ENCODE measurements around the gene EYS.

Gene EYS

DNA sequence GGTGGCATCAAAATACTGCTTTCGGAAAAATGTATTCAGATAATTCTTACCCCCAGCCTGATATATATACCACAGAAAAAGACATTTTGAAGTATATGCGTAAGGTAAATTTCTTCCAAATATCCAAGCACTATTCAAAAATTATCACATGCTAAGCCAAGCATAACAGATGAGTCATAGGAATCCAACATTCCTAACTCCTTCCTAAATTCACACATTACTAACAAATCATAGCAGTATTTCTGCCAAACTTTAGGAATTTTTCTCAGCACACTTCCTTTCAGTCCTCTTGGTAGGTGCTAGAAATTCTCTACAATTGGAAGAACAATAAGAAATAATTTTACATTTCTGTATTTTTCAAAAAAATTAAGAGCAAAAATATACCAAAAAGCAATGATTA lies 417.5 kb downstream of the EYS start:
- DNase-seq (ENCODE audit: insufficient read length, low spot score) (no peak), FAIRE-seq (peak; percentile 55)
- TF ChIP-seq POLR2A (IDR thresholded peaks at IDR 0.05; ENCODE audit: low read depth, low read length), result no peak

DNA sequence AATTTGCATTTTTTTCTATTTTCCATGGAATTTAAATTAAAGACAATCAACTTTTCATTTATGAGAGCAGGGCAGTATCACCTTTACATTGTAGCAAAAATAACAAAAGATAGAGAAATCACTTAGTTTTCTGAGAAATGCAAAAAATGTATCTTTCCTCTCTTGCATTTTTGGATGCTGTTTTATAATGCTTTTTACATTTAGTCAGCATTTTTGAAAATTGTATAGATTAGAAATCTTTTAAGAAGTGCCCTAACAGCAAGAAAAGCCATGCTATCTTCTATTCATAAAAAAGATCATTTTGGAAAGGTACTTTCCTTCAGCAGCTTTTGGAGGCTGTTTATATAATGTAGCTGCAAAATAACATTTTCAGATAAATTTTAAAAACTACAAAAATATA lies 421.8 kb downstream of the EYS start:
- no peak for DNase-seq (ENCODE audit: insufficient read length, low spot score)
- no peak for FAIRE-seq
- no peak for TF ChIP-seq POLR2A (IDR thresholded peaks at IDR 0.05; ENCODE audit: low read depth, low read length)

DNA sequence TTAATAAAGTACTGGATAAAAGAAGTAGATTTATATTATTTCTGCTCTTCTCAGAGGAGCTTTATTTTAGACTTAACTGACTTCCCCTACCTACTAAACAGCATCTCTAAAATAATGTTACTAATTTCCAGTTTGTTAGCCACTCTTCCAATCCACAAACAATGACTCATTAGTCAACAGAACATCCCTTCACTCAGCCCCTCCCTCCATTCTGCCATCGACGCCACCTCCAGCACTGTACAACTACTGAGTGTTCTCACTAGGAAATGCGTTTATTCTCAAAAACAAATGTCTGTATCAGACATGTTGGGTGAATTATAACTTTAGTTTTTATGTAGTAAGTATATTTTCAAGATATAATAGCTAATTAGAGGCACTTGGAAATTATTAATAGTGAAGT lies 427.0 kb downstream of the EYS start:
- no peak for TF ChIP-seq POLR2A (IDR thresholded peaks at IDR 0.05; ENCODE audit: low read depth, low read length)
- DNase-seq (ENCODE audit: insufficient read length, low spot score), result no peak
- FAIRE-seq, result no peak

DNA sequence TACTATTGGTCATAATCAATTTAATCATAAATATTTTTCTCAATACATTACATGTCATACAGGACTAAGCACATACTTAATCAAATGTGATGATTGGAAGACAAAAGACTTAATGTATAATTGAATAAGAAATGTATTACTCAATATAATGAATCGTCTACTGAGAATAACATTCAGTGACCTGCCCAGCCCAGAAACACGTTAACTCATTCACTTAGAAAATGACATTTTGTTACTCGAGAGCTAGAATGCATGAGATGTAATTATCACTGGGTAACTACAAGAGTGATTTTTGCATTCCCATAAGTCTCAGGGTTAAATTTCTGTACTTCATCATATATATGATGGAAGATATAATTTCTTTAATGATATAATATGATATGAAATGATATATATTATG lies 444.8 kb downstream of the EYS start:
- DNase-seq (ENCODE audit: insufficient read length, low spot score) (no peak), FAIRE-seq (no peak)
- TF ChIP-seq POLR2A (IDR thresholded peaks at IDR 0.05; ENCODE audit: low read depth, low read length), result no peak

DNA sequence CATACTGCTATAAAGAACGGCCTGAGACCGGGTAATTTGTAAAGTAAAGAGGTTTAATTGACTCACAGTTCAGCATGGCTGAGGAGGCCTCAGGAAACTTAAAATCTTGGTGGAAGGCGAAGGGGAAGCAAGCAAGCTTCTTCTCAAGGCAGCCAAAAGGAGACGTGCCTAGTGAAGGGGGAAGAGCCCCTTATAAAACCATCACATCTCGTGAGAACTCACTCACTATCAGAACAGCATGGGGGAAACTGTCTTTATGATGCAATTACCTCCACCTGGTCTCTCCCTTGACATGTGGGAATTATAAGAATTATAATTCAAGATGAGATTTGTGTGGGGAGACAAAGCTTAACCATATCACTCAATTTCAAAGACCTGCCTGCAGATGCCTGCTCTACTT lies 447.0 kb downstream of the EYS start:
- TF ChIP-seq POLR2A (IDR thresholded peaks at IDR 0.05; ENCODE audit: low read depth, low read length), result no peak
- FAIRE-seq, result no peak
- DNase-seq (ENCODE audit: insufficient read length, low spot score), result no peak

DNA sequence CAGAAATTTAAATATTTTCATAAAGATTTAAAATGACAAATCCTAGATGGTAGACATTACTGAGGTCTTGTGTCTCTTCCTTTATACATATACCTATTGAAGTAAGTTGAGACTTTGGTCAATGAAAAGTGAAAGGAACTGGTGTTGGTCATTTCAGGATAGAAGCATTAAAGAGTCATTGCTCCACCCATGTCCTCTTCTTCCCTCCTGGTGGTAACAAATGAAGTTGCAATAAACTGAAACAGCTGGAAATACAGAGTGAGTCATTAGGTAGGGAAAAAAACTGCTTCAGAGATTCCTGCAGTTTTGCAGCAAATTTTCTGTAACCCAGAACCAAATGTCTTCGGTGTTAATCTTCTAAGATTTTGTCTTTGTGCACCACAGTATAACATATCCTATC lies 448.0 kb downstream of the EYS start:
- no peak for TF ChIP-seq POLR2A (IDR thresholded peaks at IDR 0.05; ENCODE audit: low read depth, low read length)
- peak; percentile 3 for DNase-seq (ENCODE audit: insufficient read length, low spot score)

DNA sequence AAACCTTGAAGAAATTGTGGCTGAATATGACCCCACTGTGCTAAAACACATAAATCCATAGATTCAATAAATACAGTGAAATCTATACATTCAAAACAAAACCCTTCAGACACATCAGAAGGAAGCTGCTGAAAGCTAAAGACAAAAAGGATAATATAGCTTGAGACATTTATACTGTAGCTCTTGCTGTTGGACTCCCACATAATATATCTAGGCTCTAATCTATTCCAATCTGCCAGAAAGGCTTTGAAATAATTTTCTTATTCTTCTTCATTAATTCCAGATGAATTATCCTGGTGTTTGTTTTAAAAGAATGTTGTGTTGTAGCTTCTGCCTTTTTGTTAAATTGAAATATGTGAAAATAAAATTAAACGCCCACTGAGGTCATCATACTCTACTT lies 454.0 kb downstream of the EYS start:
- TF ChIP-seq POLR2A (IDR thresholded peaks at IDR 0.05; ENCODE audit: low read depth, low read length), result no peak
- no peak for FAIRE-seq
- no peak for DNase-seq (ENCODE audit: insufficient read length, low spot score)

More for the DNA sequence above, 448.0 kb downstream of the EYS start:
- FAIRE-seq, result peak; percentile 84

DNA sequence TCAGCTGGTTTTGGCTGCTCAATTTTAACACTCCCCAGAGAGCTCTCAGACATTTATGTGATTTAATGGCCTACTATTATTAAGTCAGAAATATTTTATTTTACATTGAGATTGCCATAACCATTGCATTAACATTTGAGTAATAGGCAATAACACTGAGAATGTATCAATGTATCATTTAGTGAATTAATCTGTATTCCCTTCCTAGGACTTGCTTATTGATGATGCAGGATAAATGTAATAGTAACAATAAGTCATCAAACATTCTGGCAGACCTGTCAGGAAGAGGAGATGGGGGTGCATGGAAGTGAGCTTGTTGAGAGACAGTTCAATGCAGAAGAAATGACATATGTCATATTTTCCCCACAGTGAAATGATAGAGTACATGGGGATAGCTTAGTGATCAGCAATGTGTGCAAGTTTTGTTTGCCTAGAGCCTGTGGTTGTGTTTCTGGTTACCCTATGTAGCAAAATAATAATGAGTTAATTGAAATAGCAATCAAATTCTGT lies 458.9 kb downstream of the EYS start:
- DNase-seq (ENCODE audit: insufficient read length, low spot score) (no peak), FAIRE-seq (no peak)
- TF ChIP-seq POLR2A (IDR thresholded peaks at IDR 0.05; ENCODE audit: low read depth, low read length), result no peak

DNA sequence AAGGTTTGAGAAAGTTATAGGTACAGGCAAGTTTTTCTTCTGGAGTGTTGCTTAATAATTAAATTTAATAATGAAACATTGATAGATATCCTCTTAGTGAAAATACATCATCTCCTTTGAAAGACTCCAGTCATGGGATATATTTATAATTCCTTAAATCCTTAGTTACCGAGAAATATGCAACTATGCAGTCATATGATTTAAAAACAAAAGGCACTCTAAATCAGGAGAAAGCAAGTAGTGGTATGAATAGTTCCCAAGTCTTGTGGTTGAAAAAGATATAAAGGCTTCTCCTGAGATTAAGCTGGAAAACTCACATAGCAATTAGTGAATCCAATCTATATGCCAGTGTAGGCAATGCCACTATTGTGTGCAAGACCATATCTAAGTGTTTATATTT lies 475.4 kb downstream of the EYS start:
- FAIRE-seq (no peak), DNase-seq (ENCODE audit: insufficient read length, low spot score) (no peak)
- TF ChIP-seq POLR2A (IDR thresholded peaks at IDR 0.05; ENCODE audit: low read depth, low read length), result no peak

DNA sequence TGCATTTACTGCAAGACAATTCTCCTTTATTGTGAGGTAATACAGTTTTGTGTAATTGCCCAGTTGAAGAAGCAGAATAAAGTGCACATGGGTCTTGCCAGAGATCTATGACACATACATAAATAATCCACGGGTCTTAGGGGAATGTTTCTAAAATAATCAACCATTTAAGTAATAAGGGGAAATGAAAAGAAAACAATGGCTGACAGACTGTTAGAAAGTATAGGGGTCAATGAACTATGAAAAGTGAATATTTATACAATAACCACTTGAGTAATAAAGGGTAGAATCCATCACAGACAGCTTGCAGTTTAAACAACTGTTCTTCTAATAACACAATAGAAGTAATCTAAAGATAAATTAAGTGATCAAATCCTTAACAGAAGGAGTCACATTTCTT lies 477.2 kb downstream of the EYS start:
- no peak for TF ChIP-seq POLR2A (IDR thresholded peaks at IDR 0.05; ENCODE audit: low read depth, low read length)
- no peak for DNase-seq (ENCODE audit: insufficient read length, low spot score)
- FAIRE-seq, result no peak

DNA sequence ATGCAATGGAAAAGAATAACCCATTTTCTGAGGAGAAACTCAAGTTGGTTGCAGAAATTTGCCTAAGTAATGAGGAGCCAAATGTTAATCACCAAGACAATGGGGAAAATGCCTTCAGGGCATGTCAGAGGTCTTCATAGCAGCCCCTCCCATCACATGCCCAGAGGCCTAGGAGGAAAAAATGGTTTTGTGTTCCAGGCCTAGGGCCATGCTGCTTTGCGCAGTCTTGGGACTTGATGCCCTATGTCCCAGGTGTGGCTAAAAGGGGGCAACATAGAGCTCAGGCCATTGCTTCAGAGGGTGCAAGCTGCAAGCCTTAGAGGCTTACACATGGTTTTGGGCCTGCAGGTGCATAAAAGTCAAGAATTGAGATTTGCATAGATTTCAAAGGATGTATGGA lies 485.9 kb downstream of the EYS start:
- no peak for DNase-seq (ENCODE audit: insufficient read length, low spot score)
- TF ChIP-seq POLR2A (IDR thresholded peaks at IDR 0.05; ENCODE audit: low read depth, low read length), result no peak
- no peak for FAIRE-seq

DNA sequence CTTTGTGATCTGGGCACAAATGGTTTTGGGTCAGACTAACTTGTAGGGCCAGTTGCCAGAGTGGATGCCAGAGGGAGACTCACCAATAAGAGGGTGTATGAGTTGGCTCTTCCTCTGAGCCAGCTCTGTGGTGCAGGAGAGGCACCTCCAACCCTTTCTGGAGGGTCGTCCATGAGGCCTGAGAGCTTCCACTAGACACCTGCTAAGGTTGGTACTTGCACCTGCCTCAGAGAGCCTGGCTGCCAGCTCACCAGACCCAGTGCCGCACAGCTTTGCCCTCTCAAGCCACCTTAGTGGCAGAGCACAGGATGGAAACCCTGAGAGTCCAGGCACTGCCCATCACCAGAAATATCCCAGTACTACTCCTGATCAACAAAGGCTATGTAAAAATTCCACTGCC lies 504.3 kb downstream of the EYS start:
- DNase-seq (ENCODE audit: insufficient read length, low spot score), result no peak
- TF ChIP-seq POLR2A (IDR thresholded peaks at IDR 0.05; ENCODE audit: low read depth, low read length), result no peak
- no peak for FAIRE-seq

DNA sequence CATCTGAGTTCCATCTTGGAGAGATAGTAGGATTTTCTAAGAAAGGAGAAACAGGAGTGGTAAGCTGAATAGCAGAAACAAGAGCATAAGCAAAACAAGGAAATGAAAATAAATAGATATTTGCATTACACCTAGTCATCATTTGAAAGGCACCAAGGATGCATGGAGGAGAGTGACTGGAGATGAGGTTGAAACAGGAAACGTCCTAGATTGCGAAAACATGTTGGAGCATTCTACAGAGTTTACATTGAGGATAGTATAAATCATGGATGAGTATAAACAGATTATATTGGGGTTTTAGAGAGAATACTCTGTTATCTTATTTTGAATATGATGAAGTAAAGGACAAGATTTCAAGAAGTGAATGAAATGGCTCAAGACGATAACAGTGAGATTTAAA lies 507.3 kb downstream of the EYS start:
- no peak for DNase-seq (ENCODE audit: insufficient read length, low spot score)
- no peak for FAIRE-seq
- TF ChIP-seq POLR2A (IDR thresholded peaks at IDR 0.05; ENCODE audit: low read depth, low read length), result no peak

DNA sequence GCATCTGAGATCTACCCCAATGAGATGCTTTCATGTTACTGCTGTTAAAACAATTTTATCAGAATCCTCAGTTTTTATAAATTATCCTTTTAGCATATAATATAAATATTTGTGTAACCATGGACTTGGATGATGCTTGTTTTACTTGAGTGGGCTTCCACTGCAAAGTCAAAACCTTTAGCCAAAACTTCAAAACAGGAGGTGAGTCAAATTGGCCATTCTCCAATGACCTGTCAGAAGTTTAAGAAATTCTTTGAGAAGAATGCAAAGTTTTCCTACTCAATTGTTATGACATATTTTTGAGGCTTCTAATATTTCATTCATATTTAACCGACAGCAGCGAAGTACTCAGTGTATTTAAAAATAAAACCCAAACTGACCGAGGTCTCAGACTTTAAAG lies 507.9 kb downstream of the EYS start:
- FAIRE-seq, result no peak
- DNase-seq (ENCODE audit: insufficient read length, low spot score), result no peak
- no peak for TF ChIP-seq POLR2A (IDR thresholded peaks at IDR 0.05; ENCODE audit: low read depth, low read length)

DNA sequence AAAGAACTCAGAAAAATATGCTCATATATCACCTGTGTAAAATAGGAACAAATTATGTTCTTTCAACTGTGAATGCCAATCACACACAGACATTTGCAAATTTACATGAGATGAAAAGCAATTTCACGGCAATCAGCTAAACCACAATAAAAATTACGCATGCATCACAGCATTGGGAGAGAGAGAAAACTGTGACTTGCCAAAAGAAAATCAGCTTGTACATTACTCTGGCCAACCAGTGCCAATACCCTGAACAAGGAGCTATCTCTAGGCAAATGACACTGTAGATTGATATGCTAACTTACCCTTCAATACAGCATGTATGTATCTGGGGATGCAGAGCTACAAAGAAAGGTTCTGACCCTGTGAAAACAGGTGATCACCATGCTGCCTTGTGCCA lies 515.6 kb downstream of the EYS start:
- FAIRE-seq, result no peak
- no peak for TF ChIP-seq POLR2A (IDR thresholded peaks at IDR 0.05; ENCODE audit: low read depth, low read length)
- no peak for DNase-seq (ENCODE audit: insufficient read length, low spot score)

DNA sequence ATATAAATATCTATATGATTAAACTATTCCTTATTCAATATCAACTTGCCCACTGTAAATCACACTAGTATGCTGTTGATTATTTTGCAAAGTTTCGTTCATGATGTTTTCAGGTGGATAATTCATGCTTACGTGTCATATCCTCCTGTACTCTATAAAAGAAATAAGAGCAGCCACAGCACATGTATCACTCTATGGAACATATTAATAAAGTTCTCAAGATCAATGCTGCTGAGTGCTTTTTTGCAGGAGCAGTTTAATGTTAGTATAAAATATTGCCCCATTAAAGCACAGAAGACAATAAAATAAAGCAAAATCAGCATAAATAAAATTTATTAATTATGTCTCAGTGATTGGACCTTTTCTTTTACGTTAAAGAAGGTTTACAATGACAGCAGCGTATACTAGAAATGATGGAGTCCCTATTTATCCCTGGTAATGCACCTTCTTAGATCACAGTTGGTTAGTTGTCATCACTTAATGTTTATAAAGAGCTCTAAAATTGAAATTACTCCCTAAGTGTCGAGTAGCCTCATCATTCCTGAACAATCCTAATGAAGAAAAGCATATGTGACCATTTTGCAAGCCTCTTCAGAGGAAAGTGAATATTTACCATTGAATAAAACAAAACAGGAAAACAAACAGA lies 517.7 kb downstream of the EYS start:
- TF ChIP-seq POLR2A (IDR thresholded peaks at IDR 0.05; ENCODE audit: low read depth, low read length), result no peak
- FAIRE-seq (no peak), DNase-seq (ENCODE audit: insufficient read length, low spot score) (no peak)
